Measurements from ENCODE around the gene SMARCA1.

SMARCA1 gene

GRCh38 chrX:129530410-129530809, 7.1 kb upstream of the SMARCA1 start:
- ChIA-PET CTCF (no interaction called here), POLR2A (ENCODE audit: low non-redundant PET) (no interaction called here)
- H3K27ac ChIP-seq: no peak overlapping the region
- no peak for TF ChIP-seq CTCF (conservative IDR thresholded peaks at IDR 0.05; ENCODE audit: low read depth)
- DNase-seq (ENCODE audit: low spot score): no peak

- no peak for TF ChIP-seq CTCF (conservative IDR thresholded peaks at IDR 0.05; ENCODE audit: low read depth)
- POLR2A ChIA-PET (ENCODE audit: low non-redundant PET): no interaction called here
- H3K27ac ChIP-seq: no peak overlapping the region
- CTCF ChIA-PET: no interaction called here
- no peak for DNase-seq (ENCODE audit: low spot score)
Observed at GRCh38 chrX:129529685-129530281, 6.5 kb upstream of the SMARCA1 start.

- TF ChIP-seq CTCF (conservative IDR thresholded peaks at IDR 0.05; ENCODE audit: low read depth): no peak
- ChIA-PET POLR2A (ENCODE audit: low non-redundant PET) (no interaction called here), CTCF (no interaction called here)
- H3K27ac ChIP-seq: no peak overlapping the region
- DNase-seq (ENCODE audit: low spot score): no peak
Observed at GRCh38 chrX:129525896-129526295, 2.6 kb upstream of the SMARCA1 start.

- no peak for TF ChIP-seq CTCF (conservative IDR thresholded peaks at IDR 0.05; ENCODE audit: low read depth)
- ChIA-PET CTCF (no interaction called here), POLR2A (ENCODE audit: low non-redundant PET) (no interaction called here)
- H3K27ac ChIP-seq: no peak overlapping the region
- no peak for DNase-seq (ENCODE audit: low spot score)
Observed at GRCh38 chrX:129525162-129525561, 1.9 kb upstream of the SMARCA1 start.

GRCh38 chrX:129524250-129524850, 1.1 kb upstream of the SMARCA1 start:
- H3K27ac ChIP-seq: no peak overlapping the region
- TF ChIP-seq CTCF (conservative IDR thresholded peaks at IDR 0.05; ENCODE audit: low read depth): no peak
- ChIA-PET POLR2A (ENCODE audit: low non-redundant PET) (no interaction called here), CTCF (no interaction called here)
- DNase-seq (ENCODE audit: low spot score): no peak

GRCh38 chrX:129522184-129523078, 859 bp downstream of the SMARCA1 start:
- CTCF ChIA-PET: interaction anchor here (0.6 kb wide), 1 partner anchor 16 kb away, joined by 3 read pairs; no protein-coding TSS in a partner anchor
- POLR2A ChIA-PET (ENCODE audit: low non-redundant PET): no interaction called here
- peak overlapping the region; percentile 84 for H3K27ac ChIP-seq

More at GRCh38 chrX:129522184-129523078, 859 bp downstream of the SMARCA1 start:
- TF ChIP-seq CTCF (conservative IDR thresholded peaks at IDR 0.05; ENCODE audit: low read depth): no peak
- DNase-seq (ENCODE audit: low spot score): peak; percentile 62
